IPS DF 19.7 (cell line): ENCODE data around the gene PLCH2.
"Not testable (repeated sequence)": the region's sequence is repeated elsewhere in the genome, so short reads cannot be mapped to it uniquely, and the experiment has no call there.

Experiments
- DNase-seq: peaks from one replicate; pipeline ENCODE4 v3.0.0-alpha.2; 2013; ENCODE audit warnings: low read depth, low spot score

Gene PLCH2

DNA sequence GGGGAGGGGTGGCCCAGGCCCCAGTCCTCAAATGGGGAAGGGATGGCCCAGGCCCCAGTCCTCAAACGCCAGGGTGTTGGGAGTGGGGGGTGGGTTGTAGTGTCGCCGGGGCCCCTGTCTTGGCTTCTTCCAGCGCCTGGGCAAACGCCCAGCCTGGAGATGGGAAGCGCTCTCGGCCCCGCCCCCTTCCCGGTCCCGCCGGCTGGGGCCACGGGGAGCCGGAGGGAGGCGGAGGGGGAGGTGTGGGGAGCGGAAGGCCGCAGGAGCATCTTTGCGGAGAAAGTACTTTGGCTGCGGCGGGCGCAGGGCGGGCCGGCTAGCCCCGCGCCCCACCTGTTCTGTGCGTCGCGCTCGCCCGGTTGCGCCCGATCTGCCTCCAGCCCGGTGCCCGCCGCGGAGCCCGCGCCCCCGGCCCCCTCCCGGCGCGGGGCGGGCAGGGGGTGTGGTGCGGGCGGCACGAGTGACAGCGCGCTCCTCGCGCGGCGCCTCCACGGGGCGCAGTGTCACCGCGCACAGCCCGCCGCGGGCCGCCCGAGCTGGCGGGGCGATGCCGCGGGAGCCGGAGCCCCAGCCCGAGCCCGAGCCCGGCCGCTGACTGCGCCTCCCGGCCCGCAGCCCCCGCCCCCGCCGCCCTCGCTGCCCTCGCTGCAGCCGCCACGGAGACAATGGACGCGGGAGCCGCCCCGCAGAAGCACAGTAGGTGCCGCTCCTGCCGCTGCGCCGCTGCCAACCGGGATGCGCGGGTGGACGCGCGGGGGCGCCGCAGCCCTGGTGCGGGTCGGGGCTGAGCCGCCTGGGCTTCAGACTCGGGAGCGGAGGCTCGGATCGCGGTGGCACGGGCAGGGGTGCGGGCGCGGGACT is 32.6 kb upstream of the PLCH2 start:
- DNase-seq, result no peak

DNA sequence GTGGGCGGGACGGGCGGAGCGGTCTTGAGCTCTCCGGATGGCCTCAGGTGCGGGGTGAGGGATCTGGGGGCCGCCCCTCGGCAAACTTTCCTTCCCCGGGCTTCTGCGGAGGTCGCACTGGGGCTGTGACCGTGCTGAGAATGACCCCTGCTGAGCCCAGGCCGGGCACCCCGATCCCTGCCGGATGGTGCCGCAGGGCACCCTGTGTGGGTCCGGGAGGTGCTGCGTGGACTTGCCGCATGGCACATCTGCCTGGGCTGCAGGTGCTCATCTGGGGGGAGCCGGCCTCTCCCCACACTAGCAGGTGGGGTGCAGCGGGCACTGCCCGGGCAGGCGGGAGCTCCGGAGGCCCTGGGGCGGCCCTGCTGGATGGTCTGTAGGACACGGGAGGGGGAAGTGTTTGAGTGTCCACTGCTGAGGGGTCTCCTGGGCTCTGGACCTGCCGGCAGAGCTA is 31.9 kb upstream of the PLCH2 start:
- DNase-seq, result no peak

DNA sequence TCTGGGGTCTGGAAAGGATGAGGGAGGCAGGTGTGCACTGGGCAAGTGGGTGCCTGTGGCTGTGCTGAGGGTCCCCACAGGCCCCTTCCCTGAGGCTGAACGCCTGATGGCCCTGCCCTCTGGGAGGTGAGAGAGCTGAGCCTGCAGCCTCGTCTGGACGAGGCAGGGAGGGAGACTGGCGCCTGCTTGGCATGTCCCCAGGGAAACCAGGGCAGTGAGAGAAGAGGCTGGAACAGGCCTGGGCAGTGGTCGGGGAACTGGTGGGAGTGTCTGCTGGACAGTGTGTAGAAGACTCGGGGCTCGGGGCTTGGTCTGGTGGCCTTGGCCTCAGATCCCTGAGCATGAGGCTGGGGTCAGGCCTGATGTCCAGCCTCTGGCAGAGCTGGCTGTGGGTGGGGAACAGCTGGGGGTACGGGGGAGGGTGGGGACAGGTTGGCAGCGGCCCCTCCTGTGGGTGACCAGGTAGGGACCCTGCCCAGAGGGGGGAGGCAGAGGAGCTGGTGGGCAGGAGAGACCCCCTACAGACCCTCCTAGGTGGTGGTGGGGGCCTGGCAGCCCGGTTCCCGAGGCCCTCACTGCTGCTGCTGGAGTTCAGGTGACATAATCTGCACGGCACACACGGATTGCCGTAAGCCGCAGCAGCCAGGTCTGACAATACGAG is 30.8 kb upstream of the PLCH2 start:
- no peak for DNase-seq

DNA sequence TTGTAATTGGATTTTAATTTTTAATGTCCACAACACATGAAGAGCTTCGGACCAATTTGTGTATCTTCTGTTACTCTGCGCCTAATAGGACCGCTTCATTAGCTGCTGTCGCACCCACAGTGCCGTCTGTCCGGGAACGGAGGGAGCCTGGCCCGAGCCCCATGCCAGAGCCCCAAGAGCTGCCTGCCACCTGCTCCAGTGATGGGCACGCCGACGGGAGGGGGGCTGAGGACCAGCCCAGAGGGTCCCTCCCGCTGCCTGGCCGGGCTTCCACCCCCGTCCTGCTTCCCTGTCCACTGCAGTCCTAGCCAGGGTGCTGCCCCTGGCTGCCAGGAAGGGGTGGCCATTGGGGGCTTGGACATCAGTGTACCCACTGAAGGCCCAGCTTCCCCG is 30.3 kb upstream of the PLCH2 start:
- DNase-seq, result no peak

DNA sequence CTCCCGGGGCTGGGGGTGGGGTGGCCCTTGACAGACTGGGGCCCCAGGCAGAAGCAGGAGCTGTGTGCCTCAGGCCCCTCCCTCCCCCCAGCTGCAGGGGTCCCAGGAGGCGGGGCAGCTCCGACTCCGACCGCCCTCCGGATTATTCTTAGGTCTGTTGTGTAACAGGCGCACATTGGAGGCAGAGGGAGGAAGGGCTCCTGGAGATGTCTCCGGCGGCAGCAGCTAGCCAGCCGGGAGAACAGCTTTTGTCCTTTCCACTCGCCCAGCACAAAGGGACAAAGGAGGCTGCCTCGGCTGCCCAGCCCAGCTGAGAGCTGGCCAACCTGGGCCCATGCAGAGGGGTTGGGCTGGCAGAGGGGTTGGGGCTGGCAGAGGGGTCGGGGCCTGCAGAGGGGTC is 29.7 kb upstream of the PLCH2 start:
- no peak for DNase-seq

DNA sequence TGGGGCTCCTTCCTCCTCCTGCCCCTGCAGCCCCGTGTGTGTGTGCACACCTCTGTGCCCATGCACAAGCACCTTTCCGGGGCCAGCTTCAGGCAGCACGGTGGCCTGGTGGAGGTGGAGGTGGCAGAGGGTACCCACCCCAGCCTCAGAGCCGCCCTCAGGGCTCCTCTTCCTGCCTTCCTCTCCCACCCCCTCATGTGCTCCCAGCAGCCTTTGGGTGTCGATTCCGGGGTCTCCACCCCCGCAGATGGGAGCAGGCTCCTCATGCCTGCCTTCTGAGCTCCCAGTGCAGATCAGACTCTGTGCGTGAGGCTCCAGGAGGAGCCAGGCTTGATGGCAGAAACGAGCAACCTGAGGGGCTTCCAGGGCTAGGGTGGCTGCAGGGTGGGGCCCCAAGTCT is 29.2 kb upstream of the PLCH2 start:
- DNase-seq, result no peak

DNA sequence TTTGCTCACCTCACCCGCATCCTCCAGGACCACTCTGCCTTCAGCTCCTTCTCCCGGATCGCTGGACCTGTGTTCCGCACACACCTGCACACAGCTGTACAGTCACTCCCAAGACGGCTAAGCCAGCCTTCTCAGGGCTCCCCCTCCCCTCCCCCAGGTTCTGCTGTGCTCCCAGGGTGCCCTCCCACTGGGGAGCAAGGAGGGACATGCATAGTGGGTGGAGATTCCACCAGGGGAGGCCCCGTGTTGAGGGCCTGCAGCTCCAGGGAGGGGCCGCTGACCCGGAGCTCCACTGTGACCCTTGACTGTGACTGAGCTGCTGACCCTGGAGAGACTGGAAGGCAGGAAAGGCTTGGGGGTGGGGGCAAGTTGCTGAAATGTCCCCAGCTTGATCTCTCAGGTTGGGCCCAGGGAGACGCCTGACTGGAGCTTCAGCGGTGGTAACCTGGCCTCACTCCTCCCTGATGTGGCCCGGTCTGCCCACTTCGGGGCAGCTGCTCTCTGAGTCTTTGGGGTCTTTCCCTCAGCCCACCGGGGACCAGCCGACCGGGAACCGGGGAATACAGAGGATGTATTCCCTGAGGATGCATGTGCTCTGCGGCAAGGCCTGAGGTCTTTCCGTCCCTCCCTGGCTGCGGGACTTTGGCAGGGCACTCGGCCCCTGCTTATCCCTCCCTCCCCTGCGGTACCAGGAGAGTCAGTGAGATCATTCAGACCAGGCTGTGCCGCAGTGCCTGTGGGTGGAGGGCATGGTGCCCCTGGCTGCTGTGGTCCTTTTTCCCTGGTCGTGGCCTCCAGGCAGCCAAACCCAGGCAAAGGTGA is 28.6 kb upstream of the PLCH2 start:
- no peak for DNase-seq

DNA sequence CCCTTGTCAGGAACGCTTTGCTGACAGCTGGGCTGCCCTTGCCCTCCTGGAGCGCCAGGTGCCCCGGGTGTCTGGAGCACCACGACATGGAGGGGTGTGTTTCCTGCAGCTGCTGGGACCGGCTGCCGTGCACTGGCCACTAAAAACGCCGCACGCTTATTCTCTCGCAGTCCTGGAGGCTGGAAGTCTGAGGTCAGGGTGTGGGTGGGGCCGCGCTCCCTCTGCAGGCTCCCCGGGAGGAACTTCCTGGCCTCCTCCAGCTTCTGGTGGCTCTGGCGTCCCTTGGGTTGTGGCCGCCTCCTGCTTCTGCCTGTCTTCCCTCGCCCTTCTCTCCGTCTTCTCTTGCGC is 28.0 kb upstream of the PLCH2 start:
- DNase-seq, result no peak

DNA sequence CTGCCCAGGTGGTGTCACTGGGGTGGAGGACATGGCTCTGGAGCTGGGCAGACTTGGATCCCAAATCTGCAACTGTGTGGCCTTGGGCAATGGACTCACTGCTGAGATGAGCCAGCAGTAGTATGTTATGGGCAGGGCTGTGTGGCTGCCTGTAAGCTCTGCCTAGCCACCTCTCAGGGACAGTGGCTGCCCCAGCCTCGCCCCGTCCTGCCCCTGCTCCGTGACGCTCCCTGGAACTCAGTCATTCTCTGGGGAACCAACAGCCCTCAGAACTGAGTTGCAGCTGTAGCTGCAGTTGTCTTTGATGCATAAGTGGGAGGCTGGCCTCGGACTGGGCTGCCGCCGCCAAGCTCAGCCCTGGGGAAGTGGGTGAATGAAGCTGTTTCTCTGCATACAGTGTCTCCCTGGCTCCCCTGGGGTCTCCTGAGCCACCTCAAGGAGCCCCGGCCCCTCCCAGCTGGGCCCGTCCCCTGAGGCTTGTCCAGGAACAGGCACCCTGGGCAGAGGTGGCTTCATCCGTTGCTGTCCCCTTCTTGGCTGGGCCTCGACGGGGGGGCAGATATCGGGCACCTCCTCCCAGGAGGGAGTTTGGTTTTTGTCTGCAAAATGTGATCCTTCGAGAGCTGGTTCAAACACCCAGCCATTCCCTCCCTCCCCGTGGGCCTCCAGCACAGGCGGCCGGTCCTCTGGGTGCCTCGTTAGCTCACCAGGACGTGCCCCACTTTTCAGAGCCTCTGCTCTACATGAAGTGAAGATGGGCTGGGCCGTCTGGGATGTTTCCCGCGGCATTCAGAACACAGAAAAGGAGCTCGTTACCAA is 26.2 kb upstream of the PLCH2 start:
- no peak for DNase-seq

DNA sequence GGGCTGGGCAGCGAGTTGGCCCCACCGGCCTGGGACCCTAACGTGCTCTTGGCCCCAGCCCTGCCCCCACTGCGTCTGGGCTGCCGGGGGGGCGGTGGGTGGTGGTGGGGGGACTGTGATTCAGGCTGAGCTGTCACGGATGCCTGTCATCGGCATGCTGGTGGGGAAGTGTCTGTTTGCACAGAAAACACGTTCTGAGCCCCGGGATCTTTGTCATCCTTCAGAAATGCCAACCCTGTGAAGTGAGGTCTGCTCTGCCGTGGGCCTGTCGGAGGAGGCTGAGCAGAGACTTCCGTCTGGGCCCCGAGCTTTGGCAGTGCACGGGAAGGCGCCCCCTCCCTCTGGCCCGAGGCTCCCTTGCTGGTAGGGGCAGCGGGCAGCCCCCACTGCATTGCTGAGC is 24.3 kb upstream of the PLCH2 start:
- DNase-seq, result no peak

DNA sequence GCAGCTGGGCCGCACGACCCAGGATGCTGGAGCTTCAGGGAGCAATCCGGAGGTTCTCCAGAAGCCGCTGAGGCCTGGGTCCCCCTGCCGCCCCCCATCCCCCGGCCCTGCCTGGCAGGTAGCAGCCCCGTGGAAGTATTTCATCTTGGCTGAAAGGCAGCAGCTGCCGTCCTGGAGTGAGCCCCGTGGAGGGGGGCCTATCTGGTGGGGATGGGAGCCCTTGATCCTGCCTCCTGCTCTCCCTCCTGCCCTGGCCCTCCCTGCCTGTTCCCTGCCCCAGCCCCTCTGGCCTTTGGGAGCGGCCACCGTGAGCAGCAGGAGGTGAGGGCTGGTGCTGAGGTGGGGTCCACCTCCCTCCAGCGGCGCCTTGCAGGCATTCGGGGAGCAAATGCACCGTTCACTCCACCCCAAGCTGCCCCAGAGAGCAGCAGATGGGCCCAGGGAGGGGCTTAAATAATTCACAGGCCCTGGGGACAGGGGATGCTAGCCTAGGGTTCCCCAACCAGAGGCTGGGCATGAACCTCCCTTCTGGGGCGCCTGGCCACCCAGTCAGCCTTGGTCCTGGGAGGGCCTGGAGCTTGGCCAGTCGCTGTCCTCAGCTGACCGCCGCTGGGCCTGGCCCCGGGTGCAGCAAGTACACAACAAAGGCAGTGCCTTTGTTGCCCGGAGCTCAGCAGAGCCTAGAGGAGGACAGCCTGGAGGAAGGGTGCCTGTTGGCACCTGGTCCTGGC is 23.7 kb upstream of the PLCH2 start:
- no peak for DNase-seq

DNA sequence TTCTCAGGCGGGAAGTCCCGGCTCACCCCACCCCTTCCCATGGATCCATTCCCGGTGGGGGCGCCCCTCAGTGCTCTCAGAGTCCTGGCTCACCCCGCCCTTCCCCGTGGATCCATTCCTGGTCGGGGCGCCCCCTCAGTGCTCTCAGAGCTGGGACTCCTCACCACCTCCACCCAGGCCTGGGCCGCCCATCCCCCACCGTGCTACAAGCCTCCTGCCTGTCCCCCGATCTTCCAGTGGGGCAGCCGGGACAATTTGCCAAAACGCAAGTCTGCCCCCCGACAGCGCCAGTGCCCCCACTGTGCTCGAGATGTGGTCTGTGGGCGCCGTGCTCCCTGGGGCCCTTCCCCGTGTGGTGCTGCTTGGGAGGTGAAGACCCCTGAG is 23.2 kb upstream of the PLCH2 start:
- DNase-seq, result no peak

DNA sequence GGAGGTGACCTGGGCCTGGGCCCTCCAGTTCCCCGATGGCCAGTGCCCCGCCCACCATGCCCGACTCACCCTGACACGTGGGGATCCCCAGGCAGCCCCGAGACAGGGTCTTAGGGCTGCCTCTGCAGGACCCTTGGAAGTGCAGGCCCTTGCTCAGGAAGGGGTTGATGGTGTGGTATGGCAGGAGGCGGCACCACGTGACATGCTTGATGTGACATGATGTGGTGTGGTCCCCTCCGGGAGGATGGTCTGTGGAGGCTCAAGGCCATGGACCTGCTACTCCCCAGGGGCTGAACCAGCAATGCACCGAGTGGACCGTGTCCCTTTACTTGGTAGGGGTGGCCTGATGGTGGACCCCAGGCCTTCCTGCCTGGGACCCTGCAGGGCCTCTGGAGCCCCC is 21.9 kb upstream of the PLCH2 start:
- no peak for DNase-seq

DNA sequence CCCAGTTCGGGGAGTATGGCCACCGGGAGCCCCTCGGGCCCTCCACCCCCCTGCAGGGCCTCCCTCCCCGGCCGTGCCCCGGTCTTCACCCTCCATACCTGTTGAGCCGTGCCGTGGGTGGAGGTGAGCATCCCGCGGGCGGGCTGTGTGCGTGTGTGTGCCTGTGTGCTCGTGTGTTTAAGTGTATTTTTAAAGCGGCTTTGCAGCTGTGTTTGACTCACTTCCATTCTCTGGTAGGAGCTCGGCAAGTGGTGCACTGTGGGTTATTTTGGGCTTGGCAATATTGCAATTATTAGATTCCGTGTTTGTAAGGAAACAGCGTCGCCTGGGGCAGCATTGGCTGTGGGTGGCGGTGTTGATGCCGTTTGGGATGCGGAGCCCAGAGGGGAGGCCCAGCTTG is 20.3 kb upstream of the PLCH2 start:
- no peak for DNase-seq

DNA sequence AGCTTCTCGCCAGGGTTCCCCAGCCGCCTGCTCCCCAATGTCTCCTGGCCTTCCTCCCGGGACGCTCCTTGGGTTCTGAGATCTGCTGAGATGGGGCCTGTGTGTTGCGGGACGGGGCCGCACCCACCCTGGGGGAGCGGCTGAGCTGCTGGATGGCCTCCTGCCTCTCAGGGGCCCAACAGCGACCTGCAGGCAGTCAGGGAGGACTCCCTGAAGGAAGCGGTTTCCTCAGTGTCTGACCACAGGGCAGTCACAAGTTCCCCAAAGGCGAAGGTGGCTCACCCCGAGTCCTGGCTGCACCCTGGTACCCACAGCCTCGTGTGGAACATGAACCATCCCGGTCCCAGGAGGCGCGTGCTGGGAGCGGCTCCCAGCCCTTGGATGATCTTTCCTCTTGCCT is 18.6 kb upstream of the PLCH2 start:
- no peak for DNase-seq

DNA sequence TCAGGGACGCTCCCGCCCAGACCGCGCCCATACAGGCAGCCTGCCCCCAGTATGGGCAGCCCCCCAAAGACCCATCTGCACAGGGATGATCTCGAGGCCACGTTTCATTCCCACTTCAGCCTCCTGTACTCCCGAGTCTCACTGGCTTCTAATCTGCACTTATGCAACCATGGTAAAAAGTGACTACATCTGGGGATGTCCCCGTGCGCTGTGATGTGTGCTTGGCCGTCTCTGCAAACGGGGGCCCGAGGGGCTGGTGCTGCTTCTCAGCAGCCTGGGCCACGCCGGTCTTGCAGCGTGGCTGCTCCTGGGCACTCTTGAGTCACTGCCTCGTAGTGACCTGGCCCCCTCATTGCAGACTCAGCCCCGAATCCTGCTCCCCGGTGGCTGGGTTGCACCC is 17.4 kb upstream of the PLCH2 start:
- DNase-seq, result no peak

DNA sequence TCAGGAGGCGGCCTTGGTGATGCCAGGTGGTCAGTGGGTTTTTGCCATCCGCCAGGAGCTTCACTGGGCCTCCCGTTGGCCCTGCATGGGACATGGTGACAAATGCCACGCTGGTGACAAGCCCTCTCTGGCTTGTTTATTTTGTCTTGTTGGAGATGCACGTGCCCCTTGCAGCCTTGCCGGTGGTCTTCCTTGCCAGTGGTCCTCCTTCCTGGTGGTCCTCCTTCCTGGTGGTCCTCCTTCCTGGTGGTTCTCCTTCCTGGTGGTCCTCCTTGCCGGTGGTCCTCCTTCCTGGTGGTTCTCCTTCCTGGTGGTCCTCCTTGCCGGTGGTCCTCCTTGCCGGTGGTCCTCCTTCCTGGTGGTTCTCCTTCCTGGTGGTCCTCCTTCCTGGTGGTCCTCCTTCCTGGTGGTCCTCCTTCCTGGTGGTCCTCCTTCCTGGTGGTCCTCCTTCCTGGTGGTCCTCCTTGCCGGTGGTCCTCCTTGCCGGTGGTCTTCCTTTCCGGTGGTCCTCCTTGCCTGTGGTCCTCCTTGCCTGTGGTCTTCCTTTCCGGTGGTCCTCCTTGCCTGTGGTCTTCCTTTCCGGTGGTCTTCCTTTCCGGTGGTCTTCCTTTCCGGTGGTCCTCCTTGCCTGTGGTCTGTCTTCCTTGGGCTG is 16.9 kb upstream of the PLCH2 start:
- DNase-seq, result not testable (repeated sequence)

DNA sequence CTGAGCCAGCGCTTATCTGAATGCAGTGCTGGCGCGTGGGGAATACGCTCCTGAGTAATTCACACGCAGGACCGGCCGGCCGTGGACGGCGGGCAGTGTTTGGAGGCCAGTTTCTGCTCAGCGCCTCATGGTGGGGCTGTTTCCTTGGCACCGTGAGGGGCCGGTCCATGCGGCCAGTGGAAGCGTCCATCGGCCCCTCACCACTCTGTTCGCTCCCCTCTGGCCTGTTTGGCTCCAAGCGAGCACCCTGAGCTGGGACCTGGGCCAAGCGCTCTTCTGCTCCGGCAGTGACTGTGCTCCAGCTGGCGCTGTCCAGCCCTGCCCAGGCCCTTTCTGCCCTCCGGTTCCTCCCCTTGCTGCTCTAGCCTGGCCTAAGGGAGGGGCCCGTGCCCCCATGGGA is 16.3 kb upstream of the PLCH2 start:
- DNase-seq, result no peak

DNA sequence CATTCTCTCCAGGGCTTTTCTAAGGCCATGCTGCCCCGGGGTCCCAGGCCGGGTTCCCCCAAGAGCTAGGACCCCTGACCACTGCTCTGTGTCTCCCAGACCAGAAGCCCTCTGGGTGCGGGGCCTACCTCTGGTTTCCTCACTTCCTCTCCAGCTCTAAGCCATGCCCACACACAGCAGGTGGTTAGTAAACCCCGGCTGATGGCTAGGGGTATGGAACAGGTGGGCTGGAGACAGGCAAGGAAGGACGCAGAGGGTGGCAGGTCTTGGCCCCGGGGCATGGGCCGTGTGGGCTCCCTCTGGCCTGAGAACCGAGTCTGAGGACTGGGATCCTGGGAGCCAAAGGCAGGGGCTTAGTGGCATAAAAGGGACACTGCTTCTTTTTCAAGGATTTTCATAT is 15.9 kb upstream of the PLCH2 start:
- no peak for DNase-seq

DNA sequence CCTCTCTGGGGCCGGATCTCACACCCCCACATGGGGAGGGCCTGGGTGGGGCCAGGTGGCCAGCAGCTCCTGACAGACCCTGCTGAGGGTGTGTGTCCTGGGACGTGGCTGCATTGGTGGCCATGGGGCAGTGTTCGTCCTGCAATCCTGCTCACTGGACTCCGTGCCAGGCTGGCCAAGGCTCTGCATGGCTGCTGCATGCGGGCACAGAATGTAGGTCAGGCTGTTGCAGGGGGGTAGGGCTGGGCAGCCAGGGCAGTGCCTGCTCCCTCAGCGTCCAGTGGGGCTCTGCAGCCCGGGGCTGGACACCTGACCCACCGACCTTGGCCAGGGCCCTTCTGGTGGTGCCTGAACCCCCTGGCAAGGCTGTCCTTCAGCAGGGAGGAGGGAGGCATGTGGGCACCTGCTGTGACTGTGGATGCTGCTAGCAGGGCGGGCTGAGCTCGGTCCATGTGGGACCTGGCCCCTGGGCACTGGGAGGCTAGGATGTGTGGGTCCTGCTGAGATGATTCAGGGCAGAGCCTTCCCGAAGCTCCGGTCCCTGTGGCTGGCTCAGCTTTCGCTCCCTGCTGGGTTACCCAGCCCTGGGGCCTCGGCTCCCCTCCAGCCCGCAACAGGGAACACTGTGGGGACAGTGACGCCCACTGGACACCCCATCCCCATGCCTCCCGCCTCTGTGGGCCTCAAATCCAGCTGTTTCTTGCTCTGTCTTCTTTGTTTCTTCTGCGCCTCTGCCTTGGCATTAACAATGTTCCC is 14.9 kb upstream of the PLCH2 start:
- no peak for DNase-seq
